DOHH2 (cell line): ENCODE data around the gene BRCA1.

ENCODE experiments used
- CTCF ChIP-seq: fragments of 200-600 bp; sonication (generic); IDR thresholded peaks from one replicate; pipeline ENCODE4 v1.5.1; 2014; ENCODE audit warnings: antibody characterized with exemption, mild to moderate bottlenecking, low read depth, low read length; ENCODE audit not compliant: poor library complexity, severe bottlenecking
- EZH2phosphoT487 ChIP-seq: fragments of 200-600 bp; sonication (generic); IDR thresholded peaks from 2 replicates; pipeline ENCODE4 v1.6.1; 2017; ENCODE audit warnings: borderline replicate concordance, mild to moderate bottlenecking, antibody characterized with exemption, low read length, moderate library complexity, mixed read lengths

GRCh38 chr17:43062984-43063638 is 62.1 kb downstream of the BRCA1 start:
- TF ChIP-seq EZH2phosphoT487 (no peak), CTCF (no peak)
